CD8-positive, alpha-beta memory T cell (primary cell): Measurements from ENCODE around the gene BCR. TPM values are rescaled to one million over a fixed set of nuclear protein-coding genes. Genes with fewer than 3 reads are reported as not detected.
A peak's percentile ranks its signal among the peaks of the same experiment; 100 is the strongest.

Experiments used
- CTCF ChIA-PET: fragments of 350-600 bp; sonication (Branson Sonifier 250); formaldehyde crosslinking; loops from one replicate; lab custom pipeline; 2021; ENCODE audit warnings: antibody characterized with exemption; lab: Charles Lee
- POLR2A ChIA-PET: fragments of 350-600 bp; sonication (Branson Sonifier 250); formaldehyde crosslinking; loops from one replicate; lab custom pipeline; 2021; ENCODE audit warnings: antibody characterized with exemption; lab: Charles Lee
- DNase-seq, 5 donors: peaks; one replicate each; pipeline versions ENCODE4 v3.0.0 to v3.0.0-alpha.2; 2020 to 2022; ENCODE audit warnings: mixed read lengths in 1 of 5
- H3K27ac ChIP-seq: one replicate; pipeline ENCODE4 v1.7.0; 2013; ENCODE audit warnings: low read depth, mild to moderate bottlenecking, low read length, moderate library complexity
- H3K27me3 ChIP-seq: 2 replicates; pipeline ENCODE4 v1.7.0; 2013; ENCODE audit warnings: low read length, mild to moderate bottlenecking; ENCODE audit not compliant: insufficient read depth, poor library complexity, severe bottlenecking
- H3K36me3 ChIP-seq: 2 replicates; pipeline ENCODE4 v1.7.0; 2013; ENCODE audit warnings: mild to moderate bottlenecking, low read length, moderate library complexity; ENCODE audit not compliant: insufficient read depth
- H3K4me1 ChIP-seq: 2 replicates; pipeline ENCODE4 v1.7.0; 2013; ENCODE audit warnings: mild to moderate bottlenecking, low read length, moderate library complexity; ENCODE audit not compliant: insufficient read depth
- H3K4me3 ChIP-seq: 2 replicates; pipeline ENCODE4 v1.7.0; 2013; ENCODE audit warnings: mild to moderate bottlenecking, low read length
- H3K9me3 ChIP-seq: 2 replicates; pipeline ENCODE4 v1.7.0; 2013; ENCODE audit warnings: mild to moderate bottlenecking, low read length
- H3K27ac Mint-ChIP-seq, 8 donors: one replicate each; pipeline ENCODE4 v1.8.0; 2020 to 2021; ENCODE audit warnings: mixed read lengths in 8 of 8, mild to moderate bottlenecking in 6 of 8, inconsistent platforms in 3 of 8, moderate library complexity in 3 of 8
- H3K27me3 Mint-ChIP-seq, 2 donors: one replicate each; pipeline ENCODE4 v1.8.0; 2020 to 2021; ENCODE audit warnings: mixed read lengths in 2 of 2, mild to moderate bottlenecking in 1 of 2, moderate library complexity in 1 of 2
- H3K36me3 Mint-ChIP-seq, 3 donors: one replicate each; pipeline ENCODE4 v1.8.0; 2020 to 2021; ENCODE audit warnings: mixed read lengths in 3 of 3, inconsistent platforms in 1 of 3, mild to moderate bottlenecking in 1 of 3
- H3K4me1 Mint-ChIP-seq, 3 donors: one replicate each; pipeline ENCODE4 v1.8.0; 2020 to 2021; ENCODE audit warnings: mixed read lengths in 3 of 3, inconsistent platforms in 1 of 3, mild to moderate bottlenecking in 1 of 3
- H3K4me3 Mint-ChIP-seq, 7 donors: one replicate each; pipeline ENCODE4 v1.8.0; 2020 to 2021; ENCODE audit warnings: mixed read lengths in 7 of 7, mild to moderate bottlenecking in 6 of 7, moderate library complexity in 4 of 7, inconsistent platforms in 2 of 7
- H3K9me3 Mint-ChIP-seq, 5 donors: one replicate each; pipeline ENCODE4 v1.8.0; 2020 to 2022; ENCODE audit warnings: mixed read lengths in 5 of 5, mild to moderate bottlenecking in 3 of 5, moderate library complexity in 2 of 5, inconsistent platforms in 1 of 5
- polyA plus RNA-seq: library from polyadenylated mRNA; unstranded; fragments of 300-500 nt; fragmentation: Illumina TruSeq; gene quantifications from one replicate; pipeline ENCODE4 v1.2.3, GENCODE V29; 2021
- total RNA-seq, 2 experiments: library from RNA; stranded (reverse); gene quantifications; one replicate each; pipeline ENCODE4 v1.2.3, GENCODE V29; 2021

Gene BCR
- total and polyA plus RNA-seq, 3 experiments from 2014 or later: 18.4 to 34.7 (median 33.2) TPM

DNA sequence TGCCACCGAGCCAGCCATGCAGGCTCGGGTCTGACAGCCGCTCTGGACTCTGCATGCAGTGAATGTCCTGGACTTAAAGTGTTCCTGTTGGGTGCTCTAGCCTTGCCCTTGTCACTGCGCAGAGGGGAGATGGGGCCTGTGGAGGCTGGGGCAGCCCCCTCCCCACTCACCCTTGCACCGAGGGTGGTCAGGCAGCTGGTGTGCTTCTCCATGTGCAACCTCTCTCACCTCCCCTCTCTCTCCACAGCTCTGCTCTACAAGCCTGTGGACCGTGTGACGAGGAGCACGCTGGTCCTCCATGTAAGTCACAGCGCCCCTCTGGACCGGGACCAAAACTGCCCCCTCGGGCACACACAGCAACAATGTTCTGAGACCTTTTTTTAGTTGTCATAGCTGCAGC, 92.5 kb downstream of the BCR start:
- no peak for DNase-seq
- Histone ChIP-seq H3K27me3 (no peaks in the 10 kb centered on the region), H3K4me1 (no peaks in the 10 kb centered on the region), H3K4me3 (no peak overlapping the region), H3K9me3 (no peaks in the 10 kb centered on the region), H3K27ac (no peak overlapping the region), H3K36me3 (peaks cover 46% of the 10 kb centered on the region)
- H3K4me3 Mint-ChIP-seq: peak overlapping the region in 1 of 7 donors; percentile 59
- H3K9me3 Mint-ChIP-seq: no peaks in the 10 kb centered on the region
- no peaks in the 10 kb centered on the region for H3K27me3 Mint-ChIP-seq
- CTCF ChIA-PET: interaction anchor here (0.5 to 1.0 kb wide), 2 partner anchors 9 to 129 kb away, joined by 3 read pairs; no protein-coding TSS in a partner anchor
- H3K4me1 Mint-ChIP-seq: no peaks in the 10 kb centered on the region
- peaks cover 0 to 85% (median 6%) of the 10 kb centered on the region in 3 donors for H3K36me3 Mint-ChIP-seq
- POLR2A ChIA-PET: no interaction called here
- peak overlapping the region in 1 of 8 donors; percentile 27 for H3K27ac Mint-ChIP-seq

DNA sequence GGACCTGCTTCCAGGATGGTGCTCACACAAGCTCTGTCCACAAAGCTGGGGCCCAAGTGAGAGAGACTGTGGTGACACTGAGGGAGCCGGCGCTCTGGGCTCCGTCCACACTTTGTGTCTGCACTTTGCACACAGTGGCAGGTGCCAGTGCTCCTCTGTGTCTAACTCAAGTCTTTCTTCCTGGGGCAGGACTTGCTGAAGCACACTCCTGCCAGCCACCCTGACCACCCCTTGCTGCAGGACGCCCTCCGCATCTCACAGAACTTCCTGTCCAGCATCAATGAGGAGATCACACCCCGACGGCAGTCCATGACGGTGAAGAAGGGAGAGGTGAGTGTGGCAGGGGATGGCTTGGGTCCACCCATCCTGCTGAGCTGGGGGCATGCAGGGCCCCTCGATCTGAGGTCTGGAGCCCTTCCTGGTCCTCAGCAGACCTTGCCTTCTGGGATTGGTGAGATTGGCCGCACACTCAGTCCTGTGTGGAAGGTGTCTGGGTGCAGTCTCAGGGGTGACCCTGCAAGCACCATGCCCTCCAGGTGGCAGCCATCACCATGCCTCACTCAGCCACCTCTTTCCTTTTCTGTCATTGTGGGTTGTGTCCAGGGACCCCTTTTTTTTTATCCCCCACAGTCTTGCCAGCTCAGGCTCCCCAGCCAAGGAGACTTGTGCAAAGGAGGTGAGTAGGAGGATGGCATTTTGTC, 93.3 kb downstream of the BCR start:
- Mint-ChIP-seq H3K27ac (peak overlapping the region in 3 of 8 donors; percentile 27 to 92 (median 58)), H3K4me1 (peaks cover 3 to 6% (median 5%) of the 10 kb centered on the region in 3 donors), H3K36me3 (peaks cover 0 to 80% (median 6%) of the 10 kb centered on the region in 3 donors), H3K9me3 (no peaks in the 10 kb centered on the region), H3K27me3 (no peaks in the 10 kb centered on the region), H3K4me3 (no peak overlapping the region)
- POLR2A ChIA-PET: no interaction called here
- Histone ChIP-seq H3K4me1 (peaks cover 2% of the 10 kb centered on the region), H3K27ac (no peak overlapping the region), H3K9me3 (no peaks in the 10 kb centered on the region), H3K27me3 (no peaks in the 10 kb centered on the region), H3K4me3 (no peak overlapping the region), H3K36me3 (peaks cover 42% of the 10 kb centered on the region)
- CTCF ChIA-PET: interaction anchor here (0.5 to 1.0 kb wide), 2 partner anchors 9 to 130 kb away, joined by 3 read pairs; no protein-coding TSS in a partner anchor
- DNase-seq: no peak

DNA sequence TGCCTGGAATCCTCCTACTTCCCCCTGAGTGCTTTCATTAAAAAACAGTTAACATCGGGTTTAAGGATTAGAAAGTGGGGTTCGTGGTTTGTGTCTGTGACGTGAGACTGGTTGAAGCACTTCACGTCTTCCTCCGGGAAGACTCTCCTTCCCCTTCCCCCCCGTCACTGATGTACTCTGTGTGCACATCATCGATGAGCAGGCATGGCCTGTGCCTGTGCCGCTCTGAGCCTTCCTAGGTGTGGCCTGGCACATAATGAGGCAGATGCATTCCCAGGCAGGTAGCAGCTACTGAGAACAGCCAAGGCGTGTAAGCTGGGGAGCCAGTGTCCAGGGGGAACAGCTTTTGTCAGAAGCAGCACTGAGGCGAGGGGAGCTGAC, 93.8 kb downstream of the BCR start:
- H3K27me3 ChIP-seq: no peaks in the 10 kb centered on the region
- ChIA-PET POLR2A (no interaction called here), CTCF (no interaction called here)
- no peak for DNase-seq
- peaks cover 8 to 12% (median 9%) of the 10 kb centered on the region in 3 donors for H3K4me1 Mint-ChIP-seq
- no peaks in the 10 kb centered on the region for H3K9me3 ChIP-seq
- H3K9me3 Mint-ChIP-seq: no peaks in the 10 kb centered on the region
- H3K27me3 Mint-ChIP-seq: no peaks in the 10 kb centered on the region
- peak overlapping the region in 3 of 8 donors; percentile 27 to 92 (median 82) for H3K27ac Mint-ChIP-seq
- H3K4me1 ChIP-seq: peaks cover 5% of the 10 kb centered on the region
- H3K36me3 ChIP-seq: peaks cover 40% of the 10 kb centered on the region
- H3K4me3 Mint-ChIP-seq: no peak overlapping the region
- no peak overlapping the region for H3K27ac ChIP-seq
- peaks cover 0 to 79% (median 4%) of the 10 kb centered on the region in 3 donors for H3K36me3 Mint-ChIP-seq
- H3K4me3 ChIP-seq: no peak overlapping the region

DNA sequence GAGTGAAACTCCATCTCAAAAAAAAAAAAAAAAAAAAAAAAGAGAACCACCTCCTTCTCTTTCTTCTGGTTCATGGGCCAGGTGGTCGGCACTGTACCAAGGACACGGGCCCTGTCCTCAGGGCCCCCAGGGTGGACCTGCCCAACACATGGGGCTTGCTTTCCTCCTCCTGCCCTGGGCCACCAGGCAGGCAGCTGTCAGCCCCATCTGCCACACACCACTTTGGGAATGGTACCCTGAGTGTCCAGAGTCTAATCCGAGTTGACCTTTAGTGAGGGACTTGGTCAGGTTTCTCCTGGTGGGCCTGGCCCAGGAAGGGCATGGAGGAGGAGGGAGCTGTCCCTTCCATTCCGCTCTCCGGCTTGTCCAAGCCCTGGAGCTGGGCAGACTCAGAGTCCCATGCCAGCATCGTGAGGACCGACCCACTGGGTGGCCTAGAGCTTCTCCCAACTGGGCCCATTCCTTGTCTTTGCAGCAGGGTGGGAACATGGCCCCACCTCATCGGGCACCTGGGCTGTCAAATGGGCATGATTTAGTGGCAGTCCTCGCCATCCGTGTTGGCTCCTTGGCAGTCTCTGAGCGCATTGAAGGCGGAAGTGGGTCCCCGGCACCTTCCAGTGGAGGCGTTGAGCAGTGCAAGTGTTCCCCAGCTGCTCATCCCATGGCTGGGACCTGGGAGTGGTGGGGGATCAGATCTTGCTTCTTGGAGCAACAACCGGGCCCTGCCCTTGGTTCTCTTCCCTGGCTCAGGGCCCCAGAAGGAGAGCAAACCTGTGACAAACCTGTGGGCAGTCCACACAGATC, 94.8 kb downstream of the BCR start:
- CTCF ChIA-PET: no interaction called here
- H3K36me3 ChIP-seq: peaks cover 36% of the 10 kb centered on the region
- POLR2A ChIA-PET: no interaction called here

DNA sequence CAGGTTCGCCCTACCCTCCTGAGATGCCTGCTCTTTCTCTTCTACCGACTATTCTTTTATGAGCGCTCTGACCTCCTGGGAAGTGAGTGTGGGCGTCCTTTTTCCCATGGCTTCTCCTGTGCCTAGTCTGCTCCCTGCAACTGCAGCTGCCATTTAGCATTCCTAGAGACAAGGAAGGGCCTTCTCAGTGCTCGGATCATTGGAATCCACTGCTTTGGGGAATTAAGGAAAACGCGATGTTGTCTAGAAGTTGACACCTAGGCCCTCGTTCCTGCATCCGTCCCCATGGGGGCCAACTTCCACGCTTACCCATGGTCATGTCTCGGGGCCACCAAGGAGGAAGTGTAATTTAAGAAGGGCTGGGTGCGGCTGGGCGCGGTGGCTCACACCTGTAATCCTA, 95.4 kb downstream of the BCR start:
- Histone ChIP-seq H3K27me3 (no peaks in the 10 kb centered on the region), H3K27ac (no peak overlapping the region), H3K36me3 (peaks cover 39% of the 10 kb centered on the region), H3K9me3 (no peaks in the 10 kb centered on the region), H3K4me3 (no peak overlapping the region), H3K4me1 (peaks cover 5% of the 10 kb centered on the region)
- DNase-seq: no peak
- ChIA-PET CTCF (no interaction called here), POLR2A (no interaction called here)
- Mint-ChIP-seq H3K36me3 (peaks cover 0 to 72% (median 2%) of the 10 kb centered on the region in 3 donors), H3K27me3 (no peaks in the 10 kb centered on the region), H3K4me3 (no peak overlapping the region), H3K4me1 (peaks cover 14 to 28% (median 18%) of the 10 kb centered on the region in 3 donors), H3K9me3 (no peaks in the 10 kb centered on the region), H3K27ac (peak overlapping the region in 6 of 8 donors; percentile 17 to 75 (median 66))

More for the DNA sequence above, 94.8 kb downstream of the BCR start:
- no peaks in the 10 kb centered on the region for H3K27me3 ChIP-seq
- no peaks in the 10 kb centered on the region for H3K9me3 ChIP-seq
- Mint-ChIP-seq H3K9me3 (no peaks in the 10 kb centered on the region), H3K36me3 (peaks cover 0 to 76% (median 3%) of the 10 kb centered on the region in 3 donors), H3K27ac (peak overlapping the region in 5 of 8 donors; percentile 17 to 75 (median 61)), H3K4me3 (no peak overlapping the region), H3K27me3 (no peaks in the 10 kb centered on the region), H3K4me1 (peaks cover 13 to 21% (median 14%) of the 10 kb centered on the region in 3 donors)
- peaks cover 5% of the 10 kb centered on the region for H3K4me1 ChIP-seq
- DNase-seq: no peak
- H3K27ac ChIP-seq: no peak overlapping the region
- no peak overlapping the region for H3K4me3 ChIP-seq

DNA sequence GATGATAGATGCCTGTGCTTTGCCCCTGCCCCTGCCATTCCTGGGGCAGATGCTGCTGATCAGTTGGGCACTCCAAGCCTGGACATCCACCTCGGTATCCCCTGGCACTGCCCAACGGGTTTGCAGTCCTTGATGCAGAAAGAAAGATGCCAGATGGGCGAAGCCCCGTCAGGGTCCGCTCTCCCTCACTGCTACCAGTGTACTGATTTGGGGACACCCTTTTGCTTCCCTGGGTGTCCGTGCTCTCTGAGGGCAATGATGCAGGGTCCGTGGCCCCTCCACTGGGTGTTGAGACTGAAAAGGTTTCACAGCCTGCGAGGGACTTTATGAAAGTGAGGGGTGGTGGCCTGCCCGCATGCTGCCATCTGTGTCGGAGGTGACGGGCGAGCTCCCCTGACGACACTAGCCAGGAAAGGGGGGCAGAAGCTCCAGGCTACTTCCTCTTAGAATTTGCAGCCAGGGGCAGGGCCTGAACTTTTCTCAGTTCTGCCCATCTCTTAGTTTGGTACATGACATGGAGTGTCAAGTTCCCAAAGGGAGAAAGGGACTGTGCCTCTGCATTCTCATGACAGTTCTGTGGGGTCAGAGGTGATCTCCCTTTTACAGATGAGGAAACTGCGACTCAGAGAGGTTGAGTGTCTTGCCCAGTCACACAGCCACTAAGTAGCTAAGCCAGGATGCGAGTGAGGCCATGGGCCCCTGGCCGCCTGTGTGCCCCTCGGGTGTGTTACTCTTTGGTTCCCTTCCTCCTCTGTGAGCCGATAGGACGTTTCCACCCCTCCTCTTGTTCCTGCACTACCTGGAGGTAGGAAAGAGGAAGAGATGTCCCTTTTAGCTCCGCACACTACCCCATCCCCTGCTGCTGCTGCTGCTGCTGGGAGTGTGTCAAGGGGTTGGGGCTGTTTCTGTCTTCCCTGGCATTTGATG, 96.6 kb downstream of the BCR start:
- Mint-ChIP-seq H3K36me3 (peaks cover 0 to 63% (median 2%) of the 10 kb centered on the region in 3 donors), H3K4me1 (peaks cover 21 to 40% (median 27%) of the 10 kb centered on the region in 3 donors), H3K27ac (peak overlapping the region; percentile 39 to 94 (median 54)), H3K4me3 (no peak overlapping the region), H3K9me3 (no peaks in the 10 kb centered on the region), H3K27me3 (peaks cover 0 to 1% of the 10 kb centered on the region in 2 donors)
- no peak overlapping the region for H3K27ac ChIP-seq
- CTCF ChIA-PET: no interaction called here
- H3K9me3 ChIP-seq: no peaks in the 10 kb centered on the region
- H3K4me3 ChIP-seq: no peak overlapping the region
- H3K36me3 ChIP-seq: peaks cover 34% of the 10 kb centered on the region
- no peak for DNase-seq
- H3K4me1 ChIP-seq: peaks cover 14% of the 10 kb centered on the region
- POLR2A ChIA-PET: interaction anchor here (0.7 kb wide), 1 partner anchor 145 kb away, joined by 6 read pairs; no protein-coding TSS in a partner anchor
- H3K27me3 ChIP-seq: no peaks in the 10 kb centered on the region

DNA sequence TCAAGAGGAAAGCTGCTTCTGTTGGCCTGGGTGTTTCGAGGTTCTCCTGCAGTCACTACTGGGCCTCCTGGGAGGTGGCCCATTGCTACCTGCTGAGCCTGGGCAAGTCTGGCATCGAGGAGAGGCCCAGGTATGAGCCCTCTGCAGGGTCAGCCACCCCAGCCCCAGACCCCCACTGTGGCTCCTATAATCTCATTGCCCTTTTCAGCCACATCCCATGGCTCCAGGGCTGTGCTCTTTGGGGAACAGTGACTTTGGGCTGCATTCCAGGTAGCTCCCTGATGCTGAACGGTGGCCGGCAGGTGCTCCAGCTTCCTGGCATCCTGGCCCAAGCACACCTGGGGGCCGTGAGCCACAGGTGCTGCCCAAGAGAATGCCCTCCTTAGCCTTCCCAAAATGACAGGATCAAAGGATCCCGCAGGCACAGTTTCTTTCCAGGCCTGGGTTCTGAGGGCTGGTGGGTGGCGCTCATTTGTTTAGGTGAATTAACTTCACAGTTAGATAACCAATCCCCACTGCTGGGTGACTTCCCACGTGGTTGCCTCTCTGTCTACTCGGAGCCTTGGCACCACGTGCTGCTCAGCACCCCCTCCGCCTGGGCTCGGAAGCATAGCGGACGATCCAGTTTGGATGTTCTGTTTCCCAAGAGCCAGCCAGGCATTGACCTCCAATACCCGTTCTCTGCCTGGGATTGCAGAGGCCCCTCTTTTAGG, 97.4 kb downstream of the BCR start:
- peaks cover 33% of the 10 kb centered on the region for H3K36me3 ChIP-seq
- peaks cover 0 to 1% of the 10 kb centered on the region in 2 donors for H3K27me3 Mint-ChIP-seq
- peak overlapping the region; percentile 47 to 94 (median 87) for H3K27ac Mint-ChIP-seq
- H3K4me3 Mint-ChIP-seq: no peak overlapping the region
- H3K9me3 Mint-ChIP-seq: no peaks in the 10 kb centered on the region
- POLR2A ChIA-PET: no interaction called here
- H3K36me3 Mint-ChIP-seq: peaks cover 0 to 58% (median 2%) of the 10 kb centered on the region in 3 donors
- peaks cover 16% of the 10 kb centered on the region for H3K4me1 ChIP-seq
- H3K4me3 ChIP-seq: no peak overlapping the region
- peaks cover 25 to 43% (median 28%) of the 10 kb centered on the region in 3 donors for H3K4me1 Mint-ChIP-seq
- CTCF ChIA-PET: interaction anchor here (1.6 to 5.2 kb wide), 3 partner anchors 35 to 104 kb away, joined by 7 to 54 read pairs (median 9); no protein-coding TSS in a partner anchor
- DNase-seq: no peak
- H3K9me3 ChIP-seq: no peaks in the 10 kb centered on the region
- no peaks in the 10 kb centered on the region for H3K27me3 ChIP-seq
- no peak overlapping the region for H3K27ac ChIP-seq
